HuH-7.5 (cell line): ENCODE results near the gene FBXL16.

Experiments used
- DNase-seq: peaks from one replicate; pipeline ENCODE4 v3.0.0; 2011; ENCODE audit warnings: low spot score

FBXL16 gene

GRCh38 chr16:689175-689897 lies 16.3 kb downstream of the FBXL16 start:
- DNase-seq, result no peak

- DNase-seq, result no peak
Measured at GRCh38 chr16:687499-687898, 18.1 kb downstream of the FBXL16 start.

GRCh38 chr16:686459-687260 lies 18.9 kb downstream of the FBXL16 start:
- no peak for DNase-seq

DNA sequence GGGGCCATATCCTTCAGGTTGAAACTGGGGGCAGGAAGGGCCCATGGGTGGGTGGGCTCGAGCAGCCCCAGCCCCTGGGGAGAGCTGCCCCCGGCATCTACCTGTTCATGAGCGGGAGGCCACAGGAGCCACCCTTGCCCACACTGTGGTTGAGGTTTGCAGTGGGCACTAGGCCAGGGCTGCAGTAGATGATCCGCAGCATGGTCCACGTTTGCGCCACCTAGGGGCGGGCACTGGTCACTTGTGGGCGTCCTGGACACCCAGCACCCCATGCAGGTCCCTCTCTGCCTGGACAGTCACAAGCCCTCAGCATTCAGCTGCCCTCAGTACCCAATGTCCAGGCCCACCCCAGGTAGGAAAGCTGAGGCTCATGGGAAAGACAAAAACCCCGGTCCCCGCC lies 19.6 kb downstream of the FBXL16 start:
- no peak for DNase-seq

DNA sequence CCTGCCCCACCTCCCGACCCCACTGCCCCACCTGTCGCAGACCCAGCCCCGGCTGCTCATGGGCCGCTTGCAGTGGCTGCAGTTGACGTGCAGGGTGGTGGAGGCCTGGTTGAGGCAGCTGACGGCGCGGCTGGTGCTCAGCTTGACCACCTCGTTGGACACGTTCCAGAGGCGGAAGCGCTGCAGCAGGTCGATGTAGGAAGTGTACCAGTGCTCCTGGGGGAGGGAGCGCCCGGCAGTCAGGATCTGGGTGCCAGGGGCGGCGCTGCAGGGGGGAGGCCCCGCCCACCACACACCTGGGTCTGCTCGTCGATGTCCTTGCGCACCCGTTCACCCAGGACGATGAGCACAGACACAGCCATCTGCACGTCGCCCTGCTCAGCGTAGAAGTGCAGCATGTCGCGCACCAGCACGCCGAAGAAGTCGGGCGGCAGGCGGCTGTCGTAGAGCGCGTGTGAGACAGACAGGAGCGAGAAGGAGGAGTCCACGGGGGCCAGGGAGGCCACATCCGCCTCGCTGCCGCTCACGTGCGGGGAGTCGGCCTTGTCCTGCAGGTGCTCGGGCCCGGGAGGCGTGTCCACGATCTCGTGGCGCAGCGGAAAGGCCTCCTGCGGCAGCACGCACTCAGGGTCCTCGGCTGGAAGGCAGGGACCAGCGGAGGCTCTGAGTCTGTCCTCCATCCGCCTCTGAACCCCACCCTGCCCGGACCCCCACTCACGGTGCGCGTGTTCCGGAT lies 20.5 kb downstream of the FBXL16 start:
- DNase-seq, result no peak

DNA sequence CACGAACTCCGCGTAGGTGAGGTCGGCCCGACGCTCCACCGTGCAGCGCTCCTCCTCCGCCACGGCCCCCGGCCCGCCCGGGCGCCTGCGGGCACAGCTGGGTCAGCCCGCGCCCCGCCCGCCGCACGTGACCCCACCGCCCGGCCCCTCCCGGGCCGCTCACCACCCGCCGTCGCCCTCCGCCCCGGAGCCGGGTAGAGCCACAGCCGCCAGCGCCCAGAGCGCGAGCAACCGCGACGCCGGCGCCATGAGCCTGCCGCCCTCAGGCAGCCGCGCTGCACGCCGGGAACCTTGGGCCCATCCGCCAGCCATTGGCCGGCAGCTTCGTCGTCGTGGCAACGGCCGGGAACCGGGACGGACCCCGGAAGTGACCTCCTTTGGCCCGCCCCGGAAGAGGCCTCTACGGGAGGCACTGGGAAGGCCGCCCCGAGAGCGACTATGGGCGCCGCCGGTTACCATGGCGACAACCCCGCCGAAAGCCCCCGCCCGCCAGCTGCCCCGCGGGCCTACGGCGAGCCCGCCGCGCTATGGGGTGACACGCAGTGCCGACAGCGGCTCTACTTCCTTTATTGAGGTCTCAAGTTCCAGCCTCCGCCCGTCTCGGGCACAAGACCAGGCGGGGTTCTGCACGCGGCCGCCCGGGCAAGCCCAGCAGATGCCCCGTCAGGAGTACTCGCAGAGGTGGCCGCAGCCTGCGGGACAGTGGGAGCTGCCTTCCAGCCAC lies 21.4 kb downstream of the FBXL16 start, which contains the start of gene JMJD8:
Gene JMJD8 (minus strand): TSS at position 264 of the 724 bp plus-strand sequence. CDS start 15 bp downstream, at position 249.
- DNase-seq, result peak; percentile 97

GRCh38 chr16:683396-684070 lies 22.1 kb downstream of the FBXL16 start:
- no peak for DNase-seq

- no peak for DNase-seq
Measured at GRCh38 chr16:682493-683395, 22.9 kb downstream of the FBXL16 start.

GRCh38 chr16:681746-682427 lies 23.7 kb downstream of the FBXL16 start:
- DNase-seq, result no peak

- no peak for DNase-seq
Measured at GRCh38 chr16:680967-681745, 24.4 kb downstream of the FBXL16 start.

DNA sequence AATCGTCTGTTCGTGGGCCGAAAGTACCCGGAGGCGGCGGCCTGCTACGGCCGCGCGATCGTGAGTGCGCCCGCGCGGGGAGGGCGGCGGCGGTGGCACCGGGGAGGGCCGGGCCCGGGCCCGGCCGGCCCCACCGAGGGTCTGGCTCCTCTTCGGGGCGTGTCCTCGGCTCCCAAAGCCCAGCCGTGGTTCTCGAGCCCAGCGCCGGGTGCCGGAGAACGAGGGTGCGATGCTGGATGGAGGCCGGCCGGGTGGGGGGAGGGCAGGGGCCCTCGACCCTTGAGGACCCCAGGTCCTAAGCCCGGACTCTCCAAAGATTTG lies 25.0 kb downstream of the FBXL16 start:
- DNase-seq, result no peak

GRCh38 chr16:679814-680624 lies 25.6 kb downstream of the FBXL16 start, which contains the start of gene STUB1:
TSS of gene STUB1 (plus strand) at chr16:680410. CDS start at chr16:680526, 116 bp downstream.
- DNase-seq, result peak; percentile 81

DNA sequence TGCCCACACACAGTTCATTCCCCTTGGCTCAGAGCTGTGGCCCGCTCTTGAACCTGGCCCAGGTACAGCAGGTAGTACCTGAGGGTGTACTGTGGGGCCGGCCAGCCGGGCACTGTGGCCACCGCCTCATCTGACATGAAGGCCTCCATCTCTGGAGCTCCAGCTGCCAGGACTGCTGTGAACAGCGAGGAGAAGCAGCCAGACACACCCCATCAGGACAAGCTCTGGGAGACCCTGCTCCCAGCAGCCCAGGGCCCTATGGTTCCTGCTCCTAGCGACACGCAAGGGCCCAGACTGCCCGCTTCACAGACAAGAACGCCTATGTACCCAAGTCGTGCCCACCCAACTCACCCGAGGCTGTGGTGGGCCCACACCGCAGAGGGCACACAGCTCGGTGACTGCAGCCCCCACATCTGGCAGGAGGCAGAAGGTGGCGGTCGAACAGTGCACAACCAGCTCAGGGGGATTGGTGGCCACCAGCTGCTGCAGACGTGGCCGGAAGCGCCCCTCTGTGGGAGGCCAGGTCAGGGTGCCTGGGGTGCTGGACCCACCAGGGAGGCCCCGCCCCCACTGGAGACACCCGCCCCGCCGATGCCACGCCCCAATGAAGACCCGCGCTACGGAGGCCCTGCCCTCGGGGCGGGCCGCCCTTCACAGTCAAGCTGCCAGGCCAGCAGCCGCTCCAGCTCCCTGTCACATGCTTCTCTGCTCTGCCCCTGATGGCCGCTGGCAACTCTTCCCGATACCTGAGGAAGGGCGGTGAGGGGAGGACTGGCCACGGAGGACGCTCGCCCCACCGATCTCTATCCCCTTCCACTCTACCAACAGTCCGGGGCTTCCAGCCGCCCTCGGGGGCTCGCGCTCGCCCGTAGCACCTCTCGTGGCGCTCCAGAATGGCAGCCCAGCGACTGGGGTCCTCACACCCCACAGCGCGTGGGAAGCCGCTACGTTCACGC lies 26.5 kb downstream of the FBXL16 start:
- peak; percentile 48 for DNase-seq

GRCh38 chr16:678209-678857 lies 27.3 kb downstream of the FBXL16 start:
- no peak for DNase-seq

DNA sequence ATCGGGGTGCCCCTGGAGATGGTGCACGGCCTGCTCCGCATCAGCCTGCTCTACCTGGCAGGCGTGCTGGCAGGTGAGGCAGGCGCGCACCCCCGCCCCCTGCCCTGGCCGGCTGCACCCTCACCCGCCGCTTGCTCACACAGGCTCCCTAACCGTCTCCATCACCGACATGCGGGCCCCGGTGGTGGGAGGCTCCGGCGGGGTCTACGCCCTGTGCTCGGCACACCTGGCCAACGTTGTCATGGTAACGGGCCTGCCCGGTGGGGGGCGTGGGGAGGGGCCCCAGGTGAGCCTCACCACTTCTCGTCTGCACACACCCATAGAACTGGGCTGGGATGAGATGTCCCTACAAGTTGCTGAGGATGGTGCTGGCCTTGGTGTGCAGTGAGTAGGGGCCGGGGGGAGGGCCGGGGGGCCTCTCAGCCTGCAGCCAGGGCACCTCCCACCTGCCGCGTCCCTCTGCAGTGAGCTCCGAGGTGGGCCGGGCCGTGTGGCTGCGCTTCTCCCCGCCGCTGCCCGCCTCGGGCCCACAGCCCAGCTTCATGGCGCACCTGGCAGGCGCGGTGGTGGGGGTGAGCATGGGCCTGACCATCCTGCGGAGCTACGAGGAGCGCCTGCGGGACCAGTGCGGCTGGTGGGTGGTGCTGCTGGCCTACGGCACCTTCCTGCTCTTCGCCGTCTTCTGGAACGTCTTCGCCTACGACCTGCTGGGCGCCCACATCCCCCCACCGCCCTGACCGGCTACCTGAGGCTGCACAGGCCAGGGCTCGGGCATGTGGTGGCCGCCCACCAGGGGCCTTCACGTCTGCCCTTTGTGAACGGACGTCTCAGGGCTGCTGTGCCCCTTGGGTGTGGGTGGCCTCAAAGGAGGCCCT lies 28.0 kb downstream of the FBXL16 start:
- no peak for DNase-seq
